HG03039 (cell line): ENCODE data around the gene PLA2G4A.

ENCODE experiments used
- ATAC-seq: cut with Tn5 transposase; IDR thresholded peaks from one replicate; pipeline ENCODE4 v1.9.1; 2021; ENCODE audit warnings: mild to moderate bottlenecking, moderate library complexity; ENCODE audit not compliant: unreplicated experiment

Gene PLA2G4A

DNA sequence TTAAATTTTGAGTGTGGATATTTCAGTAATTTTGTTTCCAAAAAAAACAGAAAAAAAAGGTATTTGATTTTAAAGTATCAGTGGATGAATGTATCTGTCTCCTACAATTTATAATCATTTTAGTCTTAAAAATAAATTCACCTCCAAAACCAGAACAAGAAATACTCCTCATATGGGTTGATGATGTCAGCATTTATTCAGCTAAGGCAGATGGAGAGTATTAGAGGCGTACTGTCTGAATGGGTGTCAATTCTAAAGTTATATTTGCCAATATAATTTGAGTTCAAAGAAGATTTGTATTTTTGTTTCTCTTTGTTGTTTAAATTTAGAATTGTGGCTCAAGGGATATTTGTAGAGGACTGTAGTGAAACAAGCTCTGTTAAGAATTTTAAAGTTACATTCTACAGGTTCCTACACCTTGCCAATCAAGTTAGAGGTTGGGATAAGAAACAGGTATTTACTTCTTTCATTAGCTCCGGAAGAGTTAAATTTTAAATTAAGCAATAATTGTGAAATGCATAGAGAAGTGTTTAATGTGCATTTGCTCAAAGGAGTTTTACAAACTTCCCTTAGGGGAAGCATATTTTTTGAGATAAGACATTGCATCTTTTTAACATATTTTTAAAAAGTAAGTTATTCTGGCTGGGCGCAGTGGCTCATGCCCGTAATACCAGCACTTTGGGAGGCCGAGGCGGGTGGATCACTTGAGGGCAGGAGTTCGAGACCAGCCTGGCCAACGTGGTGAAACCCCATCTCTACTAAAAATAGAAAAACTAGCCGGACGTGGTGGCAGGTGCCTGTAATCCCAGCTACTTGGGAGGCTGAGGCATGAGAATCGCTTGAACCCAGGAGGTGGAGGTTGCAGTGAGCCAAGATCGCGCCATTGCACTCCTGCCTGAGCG, 1.2 kb downstream of the PLA2G4A start:
- no peak for ATAC-seq

DNA sequence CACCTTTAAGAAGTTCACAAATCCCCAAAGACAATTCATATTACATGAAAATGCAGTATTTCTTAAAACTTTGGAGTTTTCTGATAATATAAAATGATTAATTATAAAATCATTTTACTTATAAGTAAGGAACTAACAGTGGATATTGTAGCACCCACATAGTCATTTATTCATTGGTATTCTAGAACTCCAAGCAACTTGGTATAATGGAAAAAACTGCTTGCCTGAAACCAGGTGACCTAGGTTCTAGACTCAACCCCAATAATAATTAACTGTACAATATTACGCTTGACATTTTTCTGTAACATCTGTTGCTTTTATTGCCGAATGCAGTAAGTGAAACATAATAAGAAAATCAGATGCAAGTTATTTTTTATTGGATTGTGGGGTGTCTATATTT, 2.4 kb downstream of the PLA2G4A start:
- no peak for ATAC-seq

DNA sequence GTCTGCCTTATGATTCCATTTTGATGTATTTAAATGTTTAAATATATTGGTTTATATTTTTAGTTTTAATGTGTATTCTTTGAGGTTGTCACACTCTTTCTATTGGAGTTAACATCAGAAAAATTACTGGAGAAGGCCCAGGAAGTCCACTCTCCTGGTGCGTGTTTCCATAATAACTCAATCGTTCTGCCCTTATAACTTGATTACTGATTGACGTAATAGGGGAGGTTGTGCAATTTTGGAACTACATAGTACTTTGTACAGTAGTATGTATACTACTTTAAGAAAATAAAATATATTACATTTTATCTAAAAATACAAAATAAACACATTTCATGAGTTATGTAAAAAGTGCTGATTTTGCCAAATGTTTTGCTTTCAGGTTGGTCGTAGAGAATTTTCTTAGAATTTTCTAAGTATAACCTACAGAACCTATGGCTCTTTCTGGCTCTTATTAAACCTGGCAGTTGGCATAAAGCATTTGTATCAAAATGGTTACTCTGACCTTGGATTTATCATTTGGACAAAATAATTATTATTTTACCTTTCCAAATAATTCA, 5.7 kb downstream of the PLA2G4A start:
- ATAC-seq: no peak

DNA sequence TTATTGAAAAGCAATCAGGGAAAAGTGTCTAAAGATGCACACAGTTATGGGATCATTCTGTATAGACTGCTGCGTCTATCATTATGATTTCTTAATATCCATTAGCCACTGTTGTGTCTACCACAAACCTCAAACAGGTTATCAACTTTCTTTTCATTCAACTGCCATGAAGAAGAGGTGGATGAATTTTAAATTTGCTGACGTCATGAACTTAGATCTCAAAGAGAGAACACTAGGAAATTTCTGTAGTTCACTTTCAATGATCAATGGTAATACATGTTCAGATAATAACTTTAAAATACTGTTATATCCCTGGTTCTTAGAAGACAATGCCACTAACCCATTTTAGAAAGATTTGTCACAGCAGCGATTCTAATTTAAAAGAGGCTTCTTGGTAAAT, 6.7 kb downstream of the PLA2G4A start:
- no peak for ATAC-seq

DNA sequence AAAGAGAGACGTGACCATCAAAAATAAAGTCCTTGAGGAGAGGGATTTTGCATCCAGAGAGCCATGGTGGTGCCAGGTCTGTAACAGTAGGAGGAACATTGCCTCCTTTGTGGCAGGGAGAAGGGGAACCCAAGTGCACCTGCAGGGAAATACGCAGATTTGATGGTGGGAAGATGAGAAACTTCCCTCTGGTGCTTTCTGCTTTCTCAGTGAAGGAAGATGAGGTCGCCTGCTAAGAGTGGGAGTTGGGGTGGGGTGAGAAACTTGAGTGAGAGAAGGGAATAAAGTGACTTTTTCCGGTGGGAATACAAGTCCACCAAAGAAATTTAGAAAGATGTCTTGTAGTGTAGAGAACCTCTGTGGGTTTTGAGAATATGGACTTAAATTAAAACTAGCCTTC, 9.1 kb downstream of the PLA2G4A start:
- no peak for ATAC-seq

GRCh38 chr1:186838380-186839040, 9.8 kb downstream of the PLA2G4A start:
- ATAC-seq: no peak

DNA sequence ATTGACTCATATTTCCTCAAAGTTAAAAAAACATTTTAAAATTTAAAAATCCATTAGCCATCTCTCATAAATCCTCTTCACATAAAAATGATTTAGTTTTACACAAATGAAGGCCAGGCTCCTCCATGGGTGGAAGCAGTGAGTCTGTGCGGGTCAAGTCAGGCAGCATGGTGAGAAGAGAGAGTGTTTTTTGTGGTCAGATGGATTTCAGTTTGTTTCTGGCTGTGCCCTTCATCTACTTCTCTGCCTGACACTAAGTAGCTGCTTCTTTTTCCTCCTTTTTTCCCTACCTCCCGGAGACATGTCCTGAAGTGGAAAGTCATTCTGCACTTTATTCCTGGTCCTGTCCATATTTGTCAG, 10.3 kb downstream of the PLA2G4A start:
- no peak for ATAC-seq

- no peak for ATAC-seq
Measured at GRCh38 chr1:186841599-186841998, 12.8 kb downstream of the PLA2G4A start.

DNA sequence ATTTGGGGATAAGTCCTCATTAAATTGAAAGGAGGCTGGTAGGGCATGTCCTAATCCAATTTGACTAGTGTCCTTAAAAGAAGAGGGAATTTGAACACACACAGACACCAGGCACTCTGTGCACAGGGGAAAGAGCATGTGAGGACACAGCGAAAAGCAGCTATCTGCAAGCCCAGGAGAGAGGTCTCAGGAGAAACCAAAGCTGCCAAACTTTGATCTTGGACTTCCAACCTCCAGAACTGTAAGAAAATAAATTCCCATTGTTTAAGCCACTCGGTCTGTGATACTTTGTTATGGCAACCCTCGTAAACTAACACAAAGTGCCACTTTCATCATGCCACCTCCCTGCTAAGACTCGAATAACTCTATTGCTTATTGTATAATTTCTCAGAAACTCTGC, 13.8 kb downstream of the PLA2G4A start:
- ATAC-seq: no peak

GRCh38 chr1:186843226-186843625, 14.5 kb downstream of the PLA2G4A start:
- ATAC-seq: no peak

GRCh38 chr1:186843931-186844330, 15.2 kb downstream of the PLA2G4A start:
- no peak for ATAC-seq

DNA sequence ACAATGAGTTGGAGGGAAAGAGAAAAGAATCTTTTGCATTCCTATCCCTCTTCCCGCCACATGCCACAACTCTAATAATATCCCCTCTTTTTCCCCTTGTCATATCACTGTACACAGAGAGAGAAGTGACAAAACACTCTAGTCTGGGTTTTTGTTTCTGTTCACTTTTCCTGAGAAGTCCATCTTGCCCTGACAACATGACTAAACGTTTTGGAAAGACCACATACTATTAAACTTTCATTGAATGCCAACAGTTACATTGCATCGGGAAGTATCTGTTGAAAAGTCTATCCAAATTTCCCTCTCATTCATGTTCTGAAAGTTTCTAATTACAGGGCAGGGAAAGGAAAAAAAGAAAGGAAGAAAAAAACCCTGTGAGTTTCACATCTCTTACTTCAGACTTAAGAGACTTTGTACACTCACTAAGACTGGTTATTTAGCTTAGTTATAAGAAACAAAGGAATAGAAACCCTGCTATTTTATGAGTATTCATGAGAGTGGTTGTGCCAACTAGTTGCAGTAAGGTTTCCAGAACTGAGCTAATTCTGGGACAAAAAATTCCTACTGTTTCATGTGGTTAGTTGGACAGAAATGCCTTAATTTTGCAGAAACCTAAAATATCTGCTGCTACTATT, 16.9 kb downstream of the PLA2G4A start:
- no peak for ATAC-seq

DNA sequence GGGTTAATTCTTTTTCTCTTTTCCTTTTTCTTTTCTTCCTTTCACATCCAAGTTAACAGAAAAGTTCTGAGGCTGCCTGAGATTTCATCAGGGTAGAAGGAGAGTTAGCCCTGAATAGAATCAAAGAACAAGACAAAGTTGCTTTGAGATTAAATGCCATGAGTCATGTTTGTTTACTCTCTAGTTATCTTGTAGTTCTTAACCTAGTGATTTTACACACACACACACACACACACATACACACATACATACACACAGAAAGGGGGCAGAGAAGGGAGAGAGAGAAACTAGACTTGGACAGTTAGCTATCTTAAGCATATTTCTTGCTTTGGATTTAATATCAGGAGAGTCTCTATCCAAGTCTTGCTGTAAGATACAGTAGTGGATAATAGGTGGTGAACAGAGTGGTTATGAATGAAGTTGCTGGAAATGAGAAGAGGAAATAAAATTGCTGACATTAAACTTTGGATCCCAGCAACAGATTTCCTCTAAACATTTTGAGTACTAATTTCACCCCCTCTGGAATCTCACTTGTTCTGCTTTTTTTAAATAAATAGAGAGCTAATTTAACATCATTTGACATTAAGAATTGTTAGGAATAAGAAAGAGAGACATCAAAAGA, 19.9 kb downstream of the PLA2G4A start:
- ATAC-seq: no peak

GRCh38 chr1:186849271-186849671, 20.5 kb downstream of the PLA2G4A start:
- peak; percentile 97 for ATAC-seq

DNA sequence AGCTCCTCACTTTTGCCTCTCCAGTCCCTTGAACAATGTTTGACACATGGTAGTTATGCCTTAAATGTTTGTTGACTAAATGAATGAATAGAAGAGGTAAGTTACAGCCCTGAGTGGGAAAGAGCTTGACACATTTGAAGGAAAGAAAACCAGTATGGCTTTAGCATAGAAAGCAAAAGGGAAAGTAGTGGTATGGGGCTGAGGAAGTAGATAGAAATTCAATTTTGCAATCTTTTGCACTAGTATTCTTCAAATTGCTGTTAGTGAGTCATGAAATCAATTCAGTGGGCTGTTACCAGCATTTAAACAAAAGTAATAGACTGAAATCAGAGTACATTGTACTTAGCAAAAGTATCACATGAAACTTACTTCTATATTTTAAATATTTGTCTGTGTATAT, 21.1 kb downstream of the PLA2G4A start:
- ATAC-seq: peak; percentile 38

DNA sequence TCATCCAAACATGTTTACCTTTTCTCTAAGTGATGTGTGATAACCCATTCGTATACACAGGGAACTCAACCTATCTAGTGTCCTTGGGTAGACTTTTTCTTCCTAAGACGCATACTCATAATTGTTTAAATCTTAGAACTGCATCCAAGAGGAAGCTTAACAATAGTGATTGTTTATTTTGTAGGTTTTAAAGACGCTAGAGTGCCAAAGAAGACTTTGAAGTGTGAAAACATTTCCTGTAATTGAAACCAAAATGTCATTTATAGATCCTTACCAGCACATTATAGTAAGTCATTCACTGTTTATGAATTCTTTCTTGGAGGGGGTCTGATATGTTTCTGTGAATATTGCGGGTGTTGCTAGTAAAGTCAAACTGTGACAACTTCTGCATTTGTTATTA, 25.4 kb downstream of the PLA2G4A start:
- ATAC-seq: no peak

- ATAC-seq: no peak
Measured at GRCh38 chr1:186858923-186859322, 30.2 kb downstream of the PLA2G4A start.

GRCh38 chr1:186859995-186860394, 31.2 kb downstream of the PLA2G4A start:
- ATAC-seq: no peak

GRCh38 chr1:186864296-186864695, 35.5 kb downstream of the PLA2G4A start:
- ATAC-seq: no peak

- peak; percentile 72 for ATAC-seq
Measured at GRCh38 chr1:186865253-186865652, 36.5 kb downstream of the PLA2G4A start.

GRCh38 chr1:186865857-186866256, 37.1 kb downstream of the PLA2G4A start:
- no peak for ATAC-seq
